ENCODE measurements around the gene MCRIP2. TPM values are rescaled to one million over a fixed set of nuclear protein-coding genes. Genes with fewer than 3 reads are reported as not detected.

MCRIP2 gene
- total and polyA plus RNA-seq, 5 donors from 2014 or later: 10.5 to 23.1 (median 18.2) TPM

GRCh38 chr16:649631-650030 is 8.0 kb downstream of the MCRIP2 start:
- Histone ChIP-seq H3K4me1 (ENCODE audit: control insufficient read depth, insufficient read depth, low read length, poor library complexity, severe bottlenecking) (peaks cover 23% of the 10 kb centered on the region), H3K9me3 (ENCODE audit: control insufficient read depth in 2 of 2, low read length in 2 of 2) (no peaks in the 10 kb centered on the region), H3K27me3 (ENCODE audit: control insufficient read depth, insufficient read depth, low read length) (no peaks in the 10 kb centered on the region), H3K27ac (ENCODE audit: insufficient read depth, low read length, poor library complexity, severe bottlenecking) (peak overlapping the region; percentile 91), H3K36me3 (ENCODE audit: control insufficient read depth, insufficient read depth, low read length) (no peaks in the 10 kb centered on the region), H3K4me3 (ENCODE audit: low read depth, low read length) (no peak overlapping the region)
- peak in 1 of 3 donors; percentile 16 for DNase-seq
- H3K9me3 Mint-ChIP-seq: no peaks in the 10 kb centered on the region
- no peaks in the 10 kb centered on the region for H3K36me3 Mint-ChIP-seq
- no peak for ATAC-seq (ENCODE audit: low read depth in 2 of 2)
- H3K27me3 Mint-ChIP-seq: no peaks in the 10 kb centered on the region
- H3K27ac Mint-ChIP-seq: peak overlapping the region in 1 of 3 donors; percentile 7
- H3K4me1 Mint-ChIP-seq: peaks cover 0 to 21% (median 3%) of the 10 kb centered on the region in 4 donors
- H3K4me3 Mint-ChIP-seq: peak overlapping the region in 3 of 4 donors; percentile 58 to 73 (median 69)

- no peak for ATAC-seq (ENCODE audit: low read depth in 2 of 2)
- no peak overlapping the region for H3K4me3 Mint-ChIP-seq
These were observed 10.2 kb downstream of the MCRIP2 start for GRCh38 chr16:651844-652243.

GRCh38 chr16:652454-653305 is 11.1 kb downstream of the MCRIP2 start:
- H3K27ac Mint-ChIP-seq: no peak overlapping the region

More at GRCh38 chr16:651844-652243, 10.2 kb downstream of the MCRIP2 start:
- no peak for DNase-seq
- Histone ChIP-seq H3K27ac (ENCODE audit: insufficient read depth, low read length, poor library complexity, severe bottlenecking) (no peak overlapping the region), H3K4me1 (ENCODE audit: control insufficient read depth, insufficient read depth, low read length, poor library complexity, severe bottlenecking) (peaks cover 23% of the 10 kb centered on the region), H3K27me3 (ENCODE audit: control insufficient read depth, insufficient read depth, low read length) (no peaks in the 10 kb centered on the region), H3K4me3 (ENCODE audit: low read depth, low read length) (no peak overlapping the region), H3K9me3 (ENCODE audit: control insufficient read depth in 2 of 2, low read length in 2 of 2) (no peaks in the 10 kb centered on the region), H3K36me3 (ENCODE audit: control insufficient read depth, insufficient read depth, low read length) (no peaks in the 10 kb centered on the region)
- Mint-ChIP-seq H3K9me3 (no peaks in the 10 kb centered on the region), H3K27me3 (no peaks in the 10 kb centered on the region), H3K36me3 (no peaks in the 10 kb centered on the region), H3K4me1 (peaks cover 0 to 15% (median 3%) of the 10 kb centered on the region in 4 donors), H3K27ac (no peak overlapping the region)

GRCh38 chr16:654034-654433 is 12.4 kb downstream of the MCRIP2 start:
- Histone ChIP-seq H3K36me3 (ENCODE audit: control insufficient read depth, insufficient read depth, low read length) (no peaks in the 10 kb centered on the region), H3K27me3 (ENCODE audit: control insufficient read depth, insufficient read depth, low read length) (no peaks in the 10 kb centered on the region), H3K9me3 (ENCODE audit: control insufficient read depth in 2 of 2, low read length in 2 of 2) (no peaks in the 10 kb centered on the region), H3K27ac (ENCODE audit: insufficient read depth, low read length, poor library complexity, severe bottlenecking) (no peak overlapping the region), H3K4me3 (ENCODE audit: low read depth, low read length) (no peak overlapping the region), H3K4me1 (ENCODE audit: control insufficient read depth, insufficient read depth, low read length, poor library complexity, severe bottlenecking) (peaks cover 8% of the 10 kb centered on the region)
- no peaks in the 10 kb centered on the region for H3K9me3 Mint-ChIP-seq
- no peaks in the 10 kb centered on the region for H3K36me3 Mint-ChIP-seq
- H3K4me1 Mint-ChIP-seq: peaks cover 0 to 6% (median 0%) of the 10 kb centered on the region in 4 donors
- DNase-seq (no peak), ATAC-seq (ENCODE audit: low read depth in 2 of 2) (no peak)
- H3K4me3 Mint-ChIP-seq: peak overlapping the region in 1 of 4 donors; percentile 19
- no peaks in the 10 kb centered on the region for H3K27me3 Mint-ChIP-seq
- H3K27ac Mint-ChIP-seq: no peak overlapping the region

More at GRCh38 chr16:652454-653305, 11.1 kb downstream of the MCRIP2 start:
- Mint-ChIP-seq H3K9me3 (no peaks in the 10 kb centered on the region), H3K4me3 (no peak overlapping the region), H3K4me1 (peaks cover 0 to 14% (median 3%) of the 10 kb centered on the region in 4 donors), H3K36me3 (no peaks in the 10 kb centered on the region), H3K27me3 (no peaks in the 10 kb centered on the region)
- Histone ChIP-seq H3K27ac (ENCODE audit: insufficient read depth, low read length, poor library complexity, severe bottlenecking) (no peak overlapping the region), H3K9me3 (ENCODE audit: control insufficient read depth in 2 of 2, low read length in 2 of 2) (no peaks in the 10 kb centered on the region), H3K27me3 (ENCODE audit: control insufficient read depth, insufficient read depth, low read length) (no peaks in the 10 kb centered on the region), H3K4me3 (ENCODE audit: low read depth, low read length) (no peak overlapping the region), H3K36me3 (ENCODE audit: control insufficient read depth, insufficient read depth, low read length) (no peaks in the 10 kb centered on the region), H3K4me1 (ENCODE audit: control insufficient read depth, insufficient read depth, low read length, poor library complexity, severe bottlenecking) (peaks cover 21% of the 10 kb centered on the region)
- DNase-seq (no peak), ATAC-seq (ENCODE audit: low read depth in 2 of 2) (no peak)

GRCh38 chr16:657487-657886 is 15.9 kb downstream of the MCRIP2 start:
- no peak for DNase-seq
- no peak overlapping the region for H3K4me3 ChIP-seq (ENCODE audit: low read depth, low read length)
- H3K36me3 ChIP-seq (ENCODE audit: control insufficient read depth, insufficient read depth, low read length): no peaks in the 10 kb centered on the region
- no peaks in the 10 kb centered on the region for H3K9me3 ChIP-seq (ENCODE audit: control insufficient read depth in 2 of 2, low read length in 2 of 2)
- Mint-ChIP-seq H3K9me3 (no peaks in the 10 kb centered on the region), H3K4me1 (peaks cover 0 to 5% (median 0%) of the 10 kb centered on the region in 4 donors), H3K27ac (no peak overlapping the region), H3K4me3 (no peak overlapping the region), H3K27me3 (no peaks in the 10 kb centered on the region), H3K36me3 (no peaks in the 10 kb centered on the region)
- no peak overlapping the region for H3K27ac ChIP-seq (ENCODE audit: insufficient read depth, low read length, poor library complexity, severe bottlenecking)
- H3K4me1 ChIP-seq (ENCODE audit: control insufficient read depth, insufficient read depth, low read length, poor library complexity, severe bottlenecking): peaks cover 5% of the 10 kb centered on the region
- H3K27me3 ChIP-seq (ENCODE audit: control insufficient read depth, insufficient read depth, low read length): no peaks in the 10 kb centered on the region
- no peak for ATAC-seq (ENCODE audit: low read depth in 2 of 2)

GRCh38 chr16:658679-659571 is 17.3 kb downstream of the MCRIP2 start:
- peaks cover 0 to 7% (median 0%) of the 10 kb centered on the region in 4 donors for H3K4me1 Mint-ChIP-seq
- H3K27ac Mint-ChIP-seq: no peak overlapping the region
- no peak for DNase-seq
- H3K4me1 ChIP-seq (ENCODE audit: control insufficient read depth, insufficient read depth, low read length, poor library complexity, severe bottlenecking): peaks cover 5% of the 10 kb centered on the region
- no peaks in the 10 kb centered on the region for H3K27me3 Mint-ChIP-seq
- no peaks in the 10 kb centered on the region for H3K36me3 ChIP-seq (ENCODE audit: control insufficient read depth, insufficient read depth, low read length)
- H3K9me3 Mint-ChIP-seq: no peaks in the 10 kb centered on the region
- no peaks in the 10 kb centered on the region for H3K27me3 ChIP-seq (ENCODE audit: control insufficient read depth, insufficient read depth, low read length)
- H3K9me3 ChIP-seq (ENCODE audit: control insufficient read depth in 2 of 2, low read length in 2 of 2): no peaks in the 10 kb centered on the region
- no peaks in the 10 kb centered on the region for H3K36me3 Mint-ChIP-seq
- no peak overlapping the region for H3K27ac ChIP-seq (ENCODE audit: insufficient read depth, low read length, poor library complexity, severe bottlenecking)
- no peak overlapping the region for H3K4me3 Mint-ChIP-seq
- ATAC-seq (ENCODE audit: low read depth in 2 of 2): no peak
- no peak overlapping the region for H3K4me3 ChIP-seq (ENCODE audit: low read depth, low read length)

- Mint-ChIP-seq H3K27me3 (no peaks in the 10 kb centered on the region), H3K9me3 (no peaks in the 10 kb centered on the region), H3K4me1 (peaks cover 0 to 7% (median 0%) of the 10 kb centered on the region in 4 donors), H3K4me3 (no peak overlapping the region), H3K27ac (no peak overlapping the region), H3K36me3 (no peaks in the 10 kb centered on the region)
- no peak overlapping the region for H3K27ac ChIP-seq (ENCODE audit: insufficient read depth, low read length, poor library complexity, severe bottlenecking)
- H3K27me3 ChIP-seq (ENCODE audit: control insufficient read depth, insufficient read depth, low read length): no peaks in the 10 kb centered on the region
- H3K4me1 ChIP-seq (ENCODE audit: control insufficient read depth, insufficient read depth, low read length, poor library complexity, severe bottlenecking): peaks cover 5% of the 10 kb centered on the region
- no peaks in the 10 kb centered on the region for H3K36me3 ChIP-seq (ENCODE audit: control insufficient read depth, insufficient read depth, low read length)
- H3K4me3 ChIP-seq (ENCODE audit: low read depth, low read length): no peak overlapping the region
- ATAC-seq (ENCODE audit: low read depth in 2 of 2): no peak
- H3K9me3 ChIP-seq (ENCODE audit: control insufficient read depth in 2 of 2, low read length in 2 of 2): no peaks in the 10 kb centered on the region
- no peak for DNase-seq
These were observed 18.0 kb downstream of the MCRIP2 start for GRCh38 chr16:659618-660017.
